Activated CD4-positive, alpha-beta T cell treated with anti-CD3 and anti-CD28 coated beads for 36 hours (primary cell): ENCODE data around the gene STARD9. TPM values are rescaled to one million over a fixed set of nuclear protein-coding genes. Genes with fewer than 3 reads are reported as not detected.
A peak's percentile ranks its signal among the peaks of the same experiment; 100 is the strongest.
"Not testable (repeated sequence)": the region's sequence is repeated elsewhere in the genome, so short reads cannot be mapped to it uniquely, and the experiment has no call there.

Experiments used
- ATAC-seq: fragments of 200-7000 bp; cut with Tn5 transposase; one replicate; pipeline ENCODE4 v1.10.0; 2021; ENCODE audit warnings: mild to moderate bottlenecking, moderate library complexity
- CTCF ChIA-PET: fragments of 350-600 bp; sonication (Branson Sonifier 250); formaldehyde crosslinking; loops from one replicate; lab custom pipeline; 2021; ENCODE audit warnings: antibody characterized with exemption; lab: Charles Lee
- POLR2A ChIA-PET: fragments of 350-600 bp; sonication (Branson Sonifier 250); formaldehyde crosslinking; loops from one replicate; lab custom pipeline; 2021; ENCODE audit warnings: antibody characterized with exemption, inconsistent platforms; lab: Charles Lee
- DNase-seq: peaks from one replicate; pipeline ENCODE4 v3.0.0-alpha.2; 2020
- H3K27ac Mint-ChIP-seq: one replicate; pipeline ENCODE4 v1.8.0; 2021; ENCODE audit warnings: mixed read lengths
- H3K27me3 Mint-ChIP-seq: one replicate; pipeline ENCODE4 v1.8.0; 2021; ENCODE audit warnings: mixed read lengths
- H3K36me3 Mint-ChIP-seq: one replicate; pipeline ENCODE4 v1.8.0; 2021; ENCODE audit warnings: low read depth, mixed read lengths
- H3K4me1 Mint-ChIP-seq: one replicate; pipeline ENCODE4 v1.8.0; 2021; ENCODE audit warnings: mixed read lengths
- H3K4me3 Mint-ChIP-seq: one replicate; pipeline ENCODE4 v1.8.0; 2021; ENCODE audit warnings: mild to moderate bottlenecking, moderate library complexity, mixed read lengths
- H3K9me3 Mint-ChIP-seq: one replicate; pipeline ENCODE4 v1.8.0; 2021; ENCODE audit warnings: low read depth, mixed read lengths
- intact Hi-C, 2 experiments: fragments of 100-400 bp; cut with DNase I in 1 of 2; cut with micrococcal nuclease in 1 of 2; formaldehyde crosslinking; loops; one replicate each; pipeline versions ENCODE4 v1.14.2 to v1.15.1; 2022 to 2024; cut with DNase I, micrococcal nuclease
- total RNA-seq, 2 experiments: library from RNA; stranded (reverse); gene quantifications; one replicate each; pipeline ENCODE4 v1.2.3, GENCODE V29; 2021

The STARD9 gene
- total RNA-seq, 2 experiments from 2014 or later: 4.0 to 4.1 TPM

GRCh38 chr15:42556550-42557207 lies 18.7 kb upstream of the STARD9 start:
- DNase-seq, intact Hi-C loops, ATAC-seq, H3K27me3 Mint-ChIP-seq, H3K4me3 Mint-ChIP-seq, CTCF ChIA-PET, H3K27ac Mint-ChIP-seq, H3K9me3 Mint-ChIP-seq: not testable (repeated sequence)
- peaks cover 25% of the 10 kb centered on the region for H3K36me3 Mint-ChIP-seq
- POLR2A ChIA-PET: interaction anchor here (0.6 kb wide), 1 partner anchor 604 kb away, joined by 3 read pairs; no protein-coding TSS in a partner anchor
- H3K4me1 Mint-ChIP-seq: peaks cover 16% of the 10 kb centered on the region

DNA sequence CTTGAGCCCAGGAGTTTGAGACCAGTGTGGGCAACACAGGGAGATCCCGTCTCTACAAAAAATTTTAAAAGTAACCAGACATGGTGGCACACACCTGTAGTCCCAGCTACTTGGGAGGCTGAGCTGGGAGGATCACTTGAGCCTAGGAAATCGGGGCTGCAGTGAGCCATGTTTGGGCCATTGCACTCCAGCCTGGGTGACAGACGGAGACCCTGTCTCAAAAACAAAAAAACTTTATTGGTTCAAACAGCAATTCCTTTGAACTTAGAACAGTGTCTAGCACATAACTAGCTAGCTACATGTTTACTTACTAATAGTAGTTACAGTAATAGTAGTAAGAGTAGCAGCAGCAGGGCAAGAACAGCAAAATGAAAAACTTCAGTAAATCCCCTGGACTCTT lies 16.7 kb upstream of the STARD9 start:
- CTCF ChIA-PET: interaction anchor here (1.2 kb wide), 1 partner anchor 23 kb away, joined by 5 read pairs; no protein-coding TSS in a partner anchor
- intact Hi-C loops: no loop called here
- no peak overlapping the region for H3K4me3 Mint-ChIP-seq
- H3K27me3 Mint-ChIP-seq: no peaks in the 10 kb centered on the region
- DNase-seq (no peak), ATAC-seq (no peak)
- POLR2A ChIA-PET: interaction anchor here (0.6 kb wide), 1 partner anchor 102 kb away, joined by 5 read pairs; no protein-coding TSS in a partner anchor
- H3K9me3 Mint-ChIP-seq: no peaks in the 10 kb centered on the region
- H3K4me1 Mint-ChIP-seq: peaks cover 4% of the 10 kb centered on the region
- H3K36me3 Mint-ChIP-seq: peaks cover 28% of the 10 kb centered on the region
- H3K27ac Mint-ChIP-seq: no peak overlapping the region

- peaks cover 23% of the 10 kb centered on the region for H3K4me1 Mint-ChIP-seq
- ATAC-seq: no peak
- peak overlapping the region; percentile 76 for H3K27ac Mint-ChIP-seq
- DNase-seq: no peak
- H3K36me3 Mint-ChIP-seq: no peaks in the 10 kb centered on the region
- peaks cover 21% of the 10 kb centered on the region for H3K27me3 Mint-ChIP-seq
- intact Hi-C loops: loop anchor here (5.0 to 10.0 kb wide), 5 partner anchors 161 to 1459 kb away; partner anchors contain the start of genes CDAN1 (in 1 of the 2), CHP1 (in 1 of the 2), EXD1 (in 1 of the 2) and INO80 (in 1 of the 2)
- POLR2A ChIA-PET: interaction anchor here (0.6 to 1.5 kb wide), 5 partner anchors 85 to 1291 kb away, joined by 3 to 6 read pairs (median 4); partner anchors contain the start of gene ZNF106
- peak overlapping the region; percentile 86 for H3K4me3 Mint-ChIP-seq
- CTCF ChIA-PET: no interaction called here
- H3K9me3 Mint-ChIP-seq: no peaks in the 10 kb centered on the region
Measured at GRCh38 chr15:42576040-42576594, 711 bp downstream of the STARD9 start.

DNA sequence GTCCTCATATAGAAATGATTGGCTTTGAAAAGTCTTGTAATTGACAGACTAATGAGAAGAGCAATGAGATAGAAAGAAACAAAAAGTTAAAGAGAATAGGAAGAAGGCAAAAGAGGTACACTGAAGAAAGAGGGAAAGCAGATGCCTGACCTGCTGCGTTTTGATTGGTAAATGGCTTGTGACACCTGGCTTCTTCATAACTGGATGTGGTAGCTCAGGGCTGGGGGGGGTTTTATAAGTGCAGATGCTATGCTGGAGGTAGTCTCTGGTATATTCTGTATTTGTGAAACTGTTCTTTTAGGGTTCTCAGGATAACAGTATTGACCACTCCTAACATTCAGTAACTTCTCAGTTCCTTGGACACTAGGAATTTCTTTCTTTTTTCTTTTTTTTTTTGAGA lies 1.4 kb downstream of the STARD9 start:
- peak overlapping the region; percentile 86 for H3K4me3 Mint-ChIP-seq
- H3K9me3 Mint-ChIP-seq: no peaks in the 10 kb centered on the region
- peaks cover 29% of the 10 kb centered on the region for H3K4me1 Mint-ChIP-seq
- no peak overlapping the region for H3K27ac Mint-ChIP-seq
- CTCF ChIA-PET: no interaction called here
- no peaks in the 10 kb centered on the region for H3K36me3 Mint-ChIP-seq
- H3K27me3 Mint-ChIP-seq: peaks cover 21% of the 10 kb centered on the region
- intact Hi-C loops: loop anchor here (5.0 to 10.0 kb wide), 5 partner anchors 161 to 1459 kb away; partner anchors contain the start of genes CDAN1 (in 1 of the 2), CHP1 (in 1 of the 2), EXD1 (in 1 of the 2) and INO80 (in 1 of the 2)
- DNase-seq (peak; percentile 12), ATAC-seq (no peak)
- POLR2A ChIA-PET: no interaction called here

- peaks cover 33% of the 10 kb centered on the region for H3K4me1 Mint-ChIP-seq
Measured at GRCh38 chr15:42577514-42578031, 2.2 kb downstream of the STARD9 start.

GRCh38 chr15:42578984-42579537 lies 3.7 kb downstream of the STARD9 start:
- Mint-ChIP-seq H3K4me3 (no peak overlapping the region), H3K27ac (no peak overlapping the region), H3K27me3 (peaks cover 21% of the 10 kb centered on the region), H3K36me3 (no peaks in the 10 kb centered on the region), H3K9me3 (no peaks in the 10 kb centered on the region), H3K4me1 (peaks cover 33% of the 10 kb centered on the region)
- ATAC-seq (no peak), DNase-seq (no peak)
- intact Hi-C loops: loop anchor here (5.0 to 10.0 kb wide), 5 partner anchors 158 to 1462 kb away; partner anchors contain the start of genes CDAN1 (in 1 of the 2), CHP1 (in 1 of the 2), EXD1 (in 1 of the 2) and INO80 (in 1 of the 2)
- ChIA-PET POLR2A (no interaction called here), CTCF (no interaction called here)

More at GRCh38 chr15:42577514-42578031, 2.2 kb downstream of the STARD9 start:
- no peak for DNase-seq
- H3K36me3 Mint-ChIP-seq: no peaks in the 10 kb centered on the region
- no peak overlapping the region for H3K4me3 Mint-ChIP-seq
- intact Hi-C loops: loop anchor here (5.0 to 10.0 kb wide), 5 partner anchors 160 to 1460 kb away; partner anchors contain the start of genes CDAN1 (in 1 of the 2), CHP1 (in 1 of the 2), EXD1 (in 1 of the 2) and INO80 (in 1 of the 2)
- H3K27ac Mint-ChIP-seq: no peak overlapping the region
- no peaks in the 10 kb centered on the region for H3K9me3 Mint-ChIP-seq
- CTCF ChIA-PET: interaction anchor here (0.6 kb wide), 1 partner anchor 518 kb away, joined by 3 read pairs; no protein-coding TSS in a partner anchor
- POLR2A ChIA-PET: no interaction called here
- no peak for ATAC-seq
- H3K27me3 Mint-ChIP-seq: peaks cover 21% of the 10 kb centered on the region

- DNase-seq (peak; percentile 90), ATAC-seq (peak; percentile 99)
- Mint-ChIP-seq H3K27me3 (peaks cover 20% of the 10 kb centered on the region), H3K27ac (peak overlapping the region; percentile 72), H3K4me3 (peak overlapping the region; percentile 72), H3K36me3 (no peaks in the 10 kb centered on the region), H3K9me3 (no peaks in the 10 kb centered on the region), H3K4me1 (peaks cover 24% of the 10 kb centered on the region)
- ChIA-PET POLR2A (interaction anchor here (1.0 kb wide), 1 partner anchor 16 kb away, joined by 4 read pairs; no protein-coding TSS in a partner anchor), CTCF (interaction anchor here (0.7 to 1.9 kb wide), 3 partner anchors 23 to 1829 kb away, joined by 3 to 5 read pairs (median 3); no protein-coding TSS in a partner anchor)
- intact Hi-C loops: no loop called here
Measured at GRCh38 chr15:42581272-42581730, 5.9 kb downstream of the STARD9 start.

GRCh38 chr15:42582569-42583375 lies 7.4 kb downstream of the STARD9 start:
- no peak for DNase-seq
- CTCF ChIA-PET: interaction anchor here (0.6 to 1.9 kb wide), 2 partner anchors 24 to 321 kb away, joined by 4 to 5 read pairs; no protein-coding TSS in a partner anchor
- peaks cover 12% of the 10 kb centered on the region for H3K27me3 Mint-ChIP-seq
- no peaks in the 10 kb centered on the region for H3K9me3 Mint-ChIP-seq
- no peak for ATAC-seq
- H3K36me3 Mint-ChIP-seq: no peaks in the 10 kb centered on the region
- POLR2A ChIA-PET: interaction anchor here (0.6 kb wide), 1 partner anchor 90 kb away, joined by 4 read pairs; no protein-coding TSS in a partner anchor
- no peak overlapping the region for H3K27ac Mint-ChIP-seq
- intact Hi-C loops: no loop called here
- H3K4me3 Mint-ChIP-seq: no peak overlapping the region
- peaks cover 18% of the 10 kb centered on the region for H3K4me1 Mint-ChIP-seq

DNA sequence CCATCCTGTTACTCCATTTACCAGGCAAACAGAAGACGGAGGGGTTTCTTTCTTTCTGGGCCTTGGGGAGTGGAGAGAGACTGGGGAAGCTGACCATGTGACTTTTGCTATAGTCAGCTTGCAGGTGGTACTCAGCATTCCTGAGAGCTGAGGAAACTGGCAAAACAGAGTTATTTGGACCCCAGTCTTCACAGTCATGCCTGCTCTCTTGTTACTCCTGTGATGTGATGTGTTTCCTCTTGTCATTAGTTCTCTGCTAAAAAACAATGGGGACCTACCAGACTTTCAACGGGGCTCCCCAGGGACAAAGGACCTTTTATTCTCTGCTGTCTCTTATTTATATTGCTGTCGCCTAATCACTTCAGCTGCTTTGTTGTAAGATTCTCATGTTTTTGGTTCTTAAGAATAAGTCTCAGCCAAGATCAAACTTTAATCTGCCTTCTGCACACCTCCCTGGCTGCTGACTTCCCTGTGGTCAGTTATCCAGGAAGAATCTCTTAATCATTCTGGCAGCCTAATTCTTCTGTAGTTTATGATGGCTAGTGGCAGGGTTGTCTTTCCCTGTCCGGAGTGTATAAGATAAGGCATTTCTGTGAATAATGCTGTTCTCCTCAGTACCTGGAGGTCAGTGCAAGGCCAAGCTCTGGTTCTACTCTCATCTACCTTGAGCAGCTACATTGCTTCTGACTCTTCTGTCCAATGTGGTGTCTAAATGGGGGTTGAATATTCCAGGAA lies 8.8 kb downstream of the STARD9 start:
- ChIA-PET POLR2A (interaction anchor here (0.6 kb wide), 2 partner anchors 24 to 41 kb away, joined by 4 to 5 read pairs; no protein-coding TSS in a partner anchor), CTCF (interaction anchor here (1.2 kb wide), 1 partner anchor 9 kb away, joined by 3 read pairs; no protein-coding TSS in a partner anchor)
- peaks cover 7% of the 10 kb centered on the region for H3K27me3 Mint-ChIP-seq
- peaks cover 18% of the 10 kb centered on the region for H3K4me1 Mint-ChIP-seq
- no peaks in the 10 kb centered on the region for H3K9me3 Mint-ChIP-seq
- ATAC-seq (no peak), DNase-seq (no peak)
- intact Hi-C loops: no loop called here
- H3K4me3 Mint-ChIP-seq: no peak overlapping the region
- peaks cover 2% of the 10 kb centered on the region for H3K36me3 Mint-ChIP-seq
- H3K27ac Mint-ChIP-seq: no peak overlapping the region
